PC-9 (cell line): Measurements from ENCODE around the gene MRPL55.

ENCODE experiments used
- CTCF ChIP-seq: fragments of 200-600 bp; sonication (generic); conservative IDR thresholded peaks from 2 replicates; pipeline ENCODE4 v1.6.1; 2017; ENCODE audit warnings: mixed run types, antibody characterized with exemption, mild to moderate bottlenecking, moderate library complexity
- EZH2 ChIP-seq: fragments of 200-600 bp; sonication (generic); IDR thresholded peaks from 2 replicates; pipeline ENCODE4 v1.8.0; 2017; ENCODE audit warnings: antibody characterized with exemption, low read depth

GRCh38 chr1:228081144-228081543 lies 28.0 kb downstream of the MRPL55 start:
- no peak for TF ChIP-seq CTCF
- no peak for TF ChIP-seq EZH2
